ENCODE measurements around the gene HNRNPD.
"Not testable (repeated sequence)": the region's sequence is repeated elsewhere in the genome, so short reads cannot be mapped to it uniquely, and the experiment has no call there.

HNRNPD gene

DNA sequence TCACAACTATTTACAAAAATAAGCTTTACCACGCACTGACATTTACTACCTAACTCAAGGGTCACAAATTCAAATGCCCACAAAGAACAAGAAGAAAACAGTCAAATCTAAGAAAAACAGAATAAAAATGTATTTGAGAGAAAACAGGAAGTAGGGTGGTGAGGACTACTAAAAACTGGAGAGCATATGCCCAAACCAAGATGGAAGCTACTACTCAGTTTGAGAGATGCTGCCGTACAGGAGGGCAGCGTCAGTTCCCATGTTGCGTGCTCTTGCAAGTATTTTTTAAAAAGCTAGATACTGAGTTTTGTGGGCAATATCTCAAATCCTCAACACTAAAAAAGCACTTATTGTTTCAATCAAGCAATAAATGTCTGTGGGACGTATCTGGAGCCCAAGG is 16.2 kb downstream of the HNRNPD start:
- no peak overlapping the region for H3K4me3 ChIP-seq (ENCODE audit: low read length)
- H3K27me3 ChIP-seq (ENCODE audit: control insufficient read depth, insufficient read depth, low read length), result no peaks in the 10 kb centered on the region
- H3K27ac ChIP-seq (ENCODE audit: low read length), result no peak overlapping the region
- H3K9me3 ChIP-seq (ENCODE audit: control insufficient read depth, insufficient read depth, low read length), result no peaks in the 10 kb centered on the region
- DNase-seq (ENCODE audit: low read depth, low spot score), result no peak
- H3K36me3 ChIP-seq (ENCODE audit: control insufficient read depth, insufficient read depth, low read length), result peaks cover 15% of the 10 kb centered on the region; the same call in 1 of the 2 replicates
- WGBS (ENCODE audit: insufficient coverage, insufficient read length), result no CpG with 5 or more reads among the region's 5 CpGs
- H3K4me1 ChIP-seq (ENCODE audit: control insufficient read depth, insufficient read depth, low read length), result no peaks in the 10 kb centered on the region; the same call in 1 of the 2 replicates

DNA sequence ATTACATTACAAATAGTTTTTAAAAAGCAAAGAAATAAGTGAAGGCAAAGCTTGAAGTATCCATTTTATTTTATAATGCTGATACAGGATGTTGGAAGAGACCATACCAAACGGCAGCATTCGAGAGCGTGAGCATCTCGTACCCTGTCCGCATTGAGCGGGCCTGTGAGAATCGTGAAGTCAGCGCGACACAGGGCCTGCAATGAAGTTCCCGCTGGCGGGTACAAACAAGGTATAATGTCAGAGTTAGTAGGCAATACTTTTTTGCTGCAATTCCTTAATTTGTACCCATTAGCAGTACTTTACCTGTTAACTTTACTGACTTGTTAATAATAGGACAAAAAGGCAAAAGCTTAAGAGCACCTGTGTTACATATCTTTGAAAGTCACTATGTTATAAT is 19.0 kb downstream of the HNRNPD start:
- Histone ChIP-seq H3K9me3 (ENCODE audit: control insufficient read depth, insufficient read depth, low read length) (no peaks in the 10 kb centered on the region), H3K36me3 (ENCODE audit: control insufficient read depth, insufficient read depth, low read length) (peaks cover 19% of the 10 kb centered on the region; the same call in 1 of the 2 replicates), H3K27me3 (ENCODE audit: control insufficient read depth, insufficient read depth, low read length) (no peaks in the 10 kb centered on the region), H3K27ac (ENCODE audit: low read length) (no peak overlapping the region), H3K4me1 (ENCODE audit: control insufficient read depth, insufficient read depth, low read length) (no peaks in the 10 kb centered on the region), H3K4me3 (ENCODE audit: low read length) (no peak overlapping the region)
- no CpG with 5 or more reads among the region's 11 CpGs for WGBS (ENCODE audit: insufficient coverage, insufficient read length)
- no peak for DNase-seq (ENCODE audit: low read depth, low spot score)

DNA sequence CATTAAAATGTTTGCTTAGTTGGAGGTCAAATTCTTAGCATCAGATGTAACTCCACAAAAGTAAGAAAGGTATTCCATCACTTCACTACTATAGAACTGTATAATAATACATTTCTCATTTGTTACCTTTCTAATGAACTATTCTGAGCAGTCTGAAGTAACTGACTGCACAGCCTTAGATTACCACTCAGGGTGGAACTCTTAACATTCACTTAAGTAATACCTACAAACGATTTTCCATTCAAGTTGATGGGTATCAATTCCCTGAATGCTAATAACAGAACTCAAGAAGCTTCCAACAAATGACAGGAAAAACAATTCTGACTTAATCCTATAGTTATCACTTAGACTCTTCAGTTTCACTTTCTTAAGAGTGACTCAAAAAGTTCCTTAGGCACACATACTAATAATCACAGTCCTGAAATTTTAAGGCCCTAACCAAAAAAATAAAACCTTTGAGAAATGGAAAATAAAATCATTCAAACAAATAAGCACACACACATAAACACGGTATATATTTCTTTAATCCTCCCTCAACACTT is 20.9 kb downstream of the HNRNPD start:
- no peak for DNase-seq (ENCODE audit: low read depth, low spot score)
- no peaks in the 10 kb centered on the region for H3K27me3 ChIP-seq (ENCODE audit: control insufficient read depth, insufficient read depth, low read length)
- no CpG with 5 or more reads among the region's 2 CpGs for WGBS (ENCODE audit: insufficient coverage, insufficient read length)
- H3K9me3 ChIP-seq (ENCODE audit: control insufficient read depth, insufficient read depth, low read length), result no peaks in the 10 kb centered on the region
- H3K4me1 ChIP-seq (ENCODE audit: control insufficient read depth, insufficient read depth, low read length), result no peaks in the 10 kb centered on the region
- H3K27ac ChIP-seq (ENCODE audit: low read length), result no peak overlapping the region
- H3K36me3 ChIP-seq (ENCODE audit: control insufficient read depth, insufficient read depth, low read length), result peaks cover 16% of the 10 kb centered on the region; the same call in 1 of the 2 replicates
- no peak overlapping the region for H3K4me3 ChIP-seq (ENCODE audit: low read length)

DNA sequence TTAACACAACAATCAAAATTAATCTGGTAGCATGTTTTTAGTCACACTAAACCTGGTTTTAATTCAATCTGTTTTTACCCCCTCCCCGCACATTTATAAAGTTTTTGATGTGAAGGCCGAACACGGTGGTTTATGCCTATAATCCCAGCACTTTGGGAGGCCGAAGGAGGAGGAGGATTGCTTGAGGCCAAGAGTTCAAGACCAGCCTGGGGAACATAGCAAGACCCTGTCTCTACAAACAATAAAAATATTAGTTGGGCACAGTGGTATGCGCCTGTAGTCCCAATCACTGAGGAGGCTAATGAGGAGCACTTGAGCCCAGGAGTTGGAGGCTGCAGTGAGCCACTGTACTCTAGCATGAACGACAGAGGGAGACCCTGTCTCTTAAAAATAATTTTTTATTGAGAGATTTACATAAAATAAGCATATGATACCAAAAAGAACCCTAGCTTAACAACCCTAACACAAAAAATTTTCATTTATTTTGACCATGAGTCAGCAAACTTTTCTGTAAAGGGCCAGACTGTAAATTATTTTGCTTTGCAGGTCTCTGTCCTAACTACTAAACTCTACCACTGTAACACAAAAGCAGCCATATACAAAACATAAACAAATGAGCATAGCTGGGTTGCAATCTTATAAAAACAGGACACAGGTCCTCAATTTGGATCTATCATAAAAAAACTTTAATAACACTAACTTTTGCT is 21.5 kb downstream of the HNRNPD start:
- H3K27ac ChIP-seq (ENCODE audit: low read length), result no peak overlapping the region
- WGBS (ENCODE audit: insufficient coverage, insufficient read length), result no CpG with 5 or more reads among the region's 6 CpGs
- no peaks in the 10 kb centered on the region for H3K4me1 ChIP-seq (ENCODE audit: control insufficient read depth, insufficient read depth, low read length)
- no peak for DNase-seq (ENCODE audit: low read depth, low spot score)
- no peaks in the 10 kb centered on the region for H3K9me3 ChIP-seq (ENCODE audit: control insufficient read depth, insufficient read depth, low read length)
- no peak overlapping the region for H3K4me3 ChIP-seq (ENCODE audit: low read length)
- H3K36me3 ChIP-seq (ENCODE audit: control insufficient read depth, insufficient read depth, low read length), result peaks cover 13% of the 10 kb centered on the region; the same call in 1 of the 2 replicates
- no peaks in the 10 kb centered on the region for H3K27me3 ChIP-seq (ENCODE audit: control insufficient read depth, insufficient read depth, low read length)

DNA sequence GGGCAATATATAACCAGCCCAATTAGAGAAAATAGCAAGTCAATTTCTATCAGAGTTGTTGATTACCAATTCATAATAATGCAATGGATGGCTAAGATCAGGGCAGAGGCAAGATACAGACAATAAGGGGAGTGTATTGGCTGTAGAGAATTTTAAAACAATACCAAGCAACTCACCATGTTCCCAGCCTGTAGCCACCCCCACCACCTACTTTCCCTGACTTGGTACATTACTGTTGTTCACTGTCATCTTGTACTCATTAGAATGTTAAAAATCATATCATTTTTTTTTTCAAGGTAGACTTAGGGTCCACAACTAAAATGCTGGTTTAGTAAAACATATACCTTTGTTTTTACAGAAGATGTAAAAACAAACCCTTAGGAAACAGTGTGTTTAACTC is 27.7 kb downstream of the HNRNPD start:
- no peak overlapping the region for H3K27ac ChIP-seq (ENCODE audit: low read length)
- H3K27me3 ChIP-seq (ENCODE audit: control insufficient read depth, insufficient read depth, low read length), result no peaks in the 10 kb centered on the region
- DNase-seq (ENCODE audit: low read depth, low spot score), result no peak
- no peak overlapping the region for H3K4me3 ChIP-seq (ENCODE audit: low read length)
- no peaks in the 10 kb centered on the region for H3K9me3 ChIP-seq (ENCODE audit: control insufficient read depth, insufficient read depth, low read length)
- H3K4me1 ChIP-seq (ENCODE audit: control insufficient read depth, insufficient read depth, low read length), result no peaks in the 10 kb centered on the region
- H3K36me3 ChIP-seq (ENCODE audit: control insufficient read depth, insufficient read depth, low read length), result no peaks in the 10 kb centered on the region; the same call in 1 of the 2 replicates

DNA sequence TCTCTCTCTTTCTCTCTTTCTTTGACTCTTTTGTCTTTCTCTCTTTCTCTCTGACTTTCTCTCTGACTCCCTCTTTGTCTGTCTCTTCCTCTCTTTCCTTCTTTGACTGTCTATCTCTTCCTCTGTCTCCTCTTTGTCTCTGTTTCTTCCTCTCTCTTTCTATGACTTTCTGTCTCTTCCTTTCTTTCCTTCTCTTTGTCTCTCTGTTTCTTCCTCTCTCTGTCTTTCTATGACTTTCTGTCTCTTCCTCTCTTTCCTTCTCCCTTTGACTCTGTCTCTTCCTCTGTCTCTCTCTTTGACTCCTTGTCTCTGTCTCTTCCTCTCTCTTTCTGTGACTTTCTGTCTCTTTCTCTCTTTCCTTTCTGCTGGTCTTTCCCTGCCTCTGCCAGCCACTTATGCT is 38.7 kb downstream of the HNRNPD start:
- no peaks in the 10 kb centered on the region for H3K9me3 ChIP-seq (ENCODE audit: control insufficient read depth, insufficient read depth, low read length)
- no peaks in the 10 kb centered on the region for H3K27me3 ChIP-seq (ENCODE audit: control insufficient read depth, insufficient read depth, low read length)
- no peak for DNase-seq (ENCODE audit: low read depth, low spot score)
- H3K27ac ChIP-seq (ENCODE audit: low read length), result no peak overlapping the region
- no peaks in the 10 kb centered on the region for H3K36me3 ChIP-seq (ENCODE audit: control insufficient read depth, insufficient read depth, low read length)
- no peak overlapping the region for H3K4me3 ChIP-seq (ENCODE audit: low read length)
- H3K4me1 ChIP-seq (ENCODE audit: control insufficient read depth, insufficient read depth, low read length), result no peaks in the 10 kb centered on the region

DNA sequence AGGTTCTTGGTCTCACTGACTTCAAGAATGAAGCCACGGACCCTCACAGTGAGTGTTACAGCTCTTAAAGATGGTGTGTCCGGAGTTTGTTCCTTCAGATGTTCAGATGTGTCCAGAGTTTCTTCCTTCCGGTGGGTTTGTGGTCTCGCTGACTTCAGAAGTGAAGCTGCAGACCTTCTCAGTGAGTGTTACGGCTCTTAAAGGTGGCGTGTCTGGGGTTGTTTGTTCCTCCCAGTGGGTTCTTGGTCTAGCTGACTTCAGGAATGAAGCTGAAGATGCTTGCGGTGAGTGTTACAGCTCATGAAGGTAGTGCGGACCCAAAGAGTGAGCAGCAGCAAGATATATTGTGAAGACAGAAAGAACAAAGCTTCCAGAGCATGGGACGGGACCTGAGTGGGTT is 40.1 kb downstream of the HNRNPD start:
- not testable (repeated sequence) for H3K36me3 ChIP-seq (ENCODE audit: control insufficient read depth, insufficient read depth, low read length); DNase-seq (ENCODE audit: low read depth, low spot score); H3K4me1 ChIP-seq (ENCODE audit: control insufficient read depth, insufficient read depth, low read length); H3K4me3 ChIP-seq (ENCODE audit: low read length); H3K27ac ChIP-seq (ENCODE audit: low read length); H3K27me3 ChIP-seq (ENCODE audit: control insufficient read depth, insufficient read depth, low read length); H3K9me3 ChIP-seq (ENCODE audit: control insufficient read depth, insufficient read depth, low read length)
- no CpG with 5 or more reads among the region's 9 CpGs for WGBS (ENCODE audit: insufficient coverage, insufficient read length)

DNA sequence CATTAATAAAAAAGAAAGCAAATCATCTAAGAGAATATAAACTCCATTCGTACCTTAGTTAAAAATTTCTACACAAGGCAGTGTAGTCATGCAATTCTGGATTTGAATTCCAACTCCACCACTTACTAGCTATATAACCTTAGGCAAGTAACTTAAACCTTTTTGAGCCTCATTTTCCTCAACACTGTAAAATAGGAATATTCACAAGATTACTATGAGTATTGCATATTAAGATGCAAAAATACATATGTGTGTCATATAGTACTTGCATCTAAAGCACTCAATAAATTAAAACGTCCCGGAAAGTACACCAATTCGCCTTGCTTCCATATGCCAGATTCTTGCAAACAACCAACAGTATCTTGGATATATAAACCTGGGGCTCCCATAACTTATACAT is 42.0 kb downstream of the HNRNPD start:
- no peaks in the 10 kb centered on the region for H3K9me3 ChIP-seq (ENCODE audit: control insufficient read depth, insufficient read depth, low read length)
- no peaks in the 10 kb centered on the region for H3K36me3 ChIP-seq (ENCODE audit: control insufficient read depth, insufficient read depth, low read length)
- H3K27ac ChIP-seq (ENCODE audit: low read length), result no peak overlapping the region
- H3K27me3 ChIP-seq (ENCODE audit: control insufficient read depth, insufficient read depth, low read length), result no peaks in the 10 kb centered on the region
- no CpG with 5 or more reads among the region's 4 CpGs for WGBS (ENCODE audit: insufficient coverage, insufficient read length)
- H3K4me3 ChIP-seq (ENCODE audit: low read length), result no peak overlapping the region
- no peak for DNase-seq (ENCODE audit: low read depth, low spot score)
- no peaks in the 10 kb centered on the region for H3K4me1 ChIP-seq (ENCODE audit: control insufficient read depth, insufficient read depth, low read length)

DNA sequence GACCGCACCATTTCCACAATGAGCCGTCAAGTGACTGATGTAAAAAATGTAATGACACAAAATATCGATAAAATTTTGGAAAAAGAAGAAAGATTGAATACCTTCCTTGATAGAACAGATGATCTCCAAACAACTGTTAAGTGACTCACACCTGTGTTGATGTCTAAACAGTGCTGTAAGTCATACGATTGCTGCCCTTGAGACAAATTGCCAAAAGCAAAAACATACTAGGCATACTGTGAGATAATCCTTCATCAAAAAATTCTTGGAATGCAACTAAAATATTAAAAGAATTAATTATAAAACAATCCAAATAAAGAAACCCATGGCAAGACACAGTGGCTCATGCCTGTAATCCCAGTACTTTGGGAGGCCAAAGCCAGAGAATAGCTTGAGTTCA is 53.4 kb downstream of the HNRNPD start:
- Histone ChIP-seq H3K4me1 (ENCODE audit: control insufficient read depth, insufficient read depth, low read length) (no peaks in the 10 kb centered on the region; the same call in 1 of the 2 replicates), H3K27me3 (ENCODE audit: control insufficient read depth, insufficient read depth, low read length) (no peaks in the 10 kb centered on the region), H3K4me3 (ENCODE audit: low read length) (no peak overlapping the region), H3K36me3 (ENCODE audit: control insufficient read depth, insufficient read depth, low read length) (no peaks in the 10 kb centered on the region), H3K9me3 (ENCODE audit: control insufficient read depth, insufficient read depth, low read length) (peaks cover 2% of the 10 kb centered on the region; the same call in 1 of the 2 replicates), H3K27ac (ENCODE audit: low read length) (no peak overlapping the region)
- WGBS (ENCODE audit: insufficient coverage, insufficient read length), result no CpG with 5 or more reads among the region's 4 CpGs
- DNase-seq (ENCODE audit: low read depth, low spot score), result no peak

DNA sequence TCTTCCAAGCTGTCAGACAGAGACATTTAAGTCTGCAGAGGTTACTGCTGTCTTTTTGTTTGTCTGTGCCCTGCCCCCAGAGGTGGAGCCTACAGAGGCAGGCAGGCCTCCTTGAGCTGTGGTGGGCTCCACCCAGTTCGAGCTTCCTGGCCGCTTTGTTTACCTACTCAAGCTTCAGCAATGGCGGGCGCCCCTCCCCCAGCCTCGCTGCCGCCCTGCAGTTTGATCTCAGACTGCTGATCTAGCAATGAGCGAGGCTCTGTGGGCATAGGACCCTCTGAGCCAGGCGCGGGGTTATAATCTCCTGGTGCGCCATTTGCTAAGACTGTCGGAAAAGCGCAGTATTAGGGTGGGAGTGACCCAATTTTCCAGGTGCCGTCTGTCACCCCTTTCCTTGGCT is 70.7 kb downstream of the HNRNPD start:
- H3K36me3 ChIP-seq (ENCODE audit: control insufficient read depth, insufficient read depth, low read length); H3K4me1 ChIP-seq (ENCODE audit: control insufficient read depth, insufficient read depth, low read length); H3K27me3 ChIP-seq (ENCODE audit: control insufficient read depth, insufficient read depth, low read length); DNase-seq (ENCODE audit: low read depth, low spot score); H3K4me3 ChIP-seq (ENCODE audit: low read length); H3K9me3 ChIP-seq (ENCODE audit: control insufficient read depth, insufficient read depth, low read length); H3K27ac ChIP-seq (ENCODE audit: low read length): not testable (repeated sequence)
- WGBS (ENCODE audit: insufficient coverage, insufficient read length), result no CpG with 5 or more reads among the region's 13 CpGs

All from iPS DF 6.9 (cell line).